HuH-7 (cell line): Measurements from ENCODE around the gene OR6M1.

Experiments
- DNase-seq: peaks from one replicate; pipeline ENCODE4 v3.0.0; 2011; ENCODE audit warnings: low spot score

Gene OR6M1

DNA sequence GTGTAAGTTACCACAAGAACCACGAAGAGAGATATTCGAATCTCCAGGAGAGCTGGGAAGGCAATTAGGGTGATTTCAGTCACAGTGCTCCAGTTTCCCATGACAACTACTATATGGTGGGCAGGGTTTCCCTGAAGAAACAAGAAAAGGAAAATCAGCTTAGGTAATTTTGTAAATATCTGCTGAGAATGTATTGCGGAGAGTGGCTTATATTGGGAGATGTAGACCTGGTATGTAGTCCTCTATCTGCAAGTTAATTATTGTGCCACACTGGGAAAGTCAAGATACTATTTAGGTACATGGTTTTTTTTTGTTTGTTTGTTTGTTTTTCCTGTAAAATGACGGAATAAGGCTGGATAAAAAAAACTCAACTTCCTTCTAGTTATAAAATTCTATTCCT, at the start of gene OR6M1:
OR6M1 (minus strand) TSS at position 101 of the 400 bp plus-strand sequence; CDS start at position 101, 0 bp downstream.
- DNase-seq = no peak

DNA sequence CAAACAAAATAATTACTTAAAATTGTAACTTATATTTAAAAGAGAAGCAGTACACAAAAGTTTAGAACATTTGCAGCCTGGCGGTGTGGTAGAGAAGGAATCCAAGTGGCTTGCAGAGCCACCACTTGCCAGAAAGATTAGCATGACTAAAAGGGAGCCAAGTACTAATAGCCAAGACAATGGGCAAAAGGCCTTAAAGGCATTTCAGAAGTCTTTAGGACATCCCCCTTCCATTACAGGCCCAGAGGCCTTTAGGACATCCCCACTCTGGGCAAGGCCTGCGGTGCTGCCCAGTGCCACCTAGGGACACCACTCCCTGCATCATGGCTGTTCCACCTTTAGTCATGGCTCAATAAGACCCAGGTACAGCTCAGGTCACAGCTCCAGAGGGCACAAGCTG, 46.9 kb upstream of the OR6M1 start:
- no peak for DNase-seq

- no peak for DNase-seq
These were observed 46.2 kb upstream of the OR6M1 start for GRCh38 chr11:123852321-123852720.

DNA sequence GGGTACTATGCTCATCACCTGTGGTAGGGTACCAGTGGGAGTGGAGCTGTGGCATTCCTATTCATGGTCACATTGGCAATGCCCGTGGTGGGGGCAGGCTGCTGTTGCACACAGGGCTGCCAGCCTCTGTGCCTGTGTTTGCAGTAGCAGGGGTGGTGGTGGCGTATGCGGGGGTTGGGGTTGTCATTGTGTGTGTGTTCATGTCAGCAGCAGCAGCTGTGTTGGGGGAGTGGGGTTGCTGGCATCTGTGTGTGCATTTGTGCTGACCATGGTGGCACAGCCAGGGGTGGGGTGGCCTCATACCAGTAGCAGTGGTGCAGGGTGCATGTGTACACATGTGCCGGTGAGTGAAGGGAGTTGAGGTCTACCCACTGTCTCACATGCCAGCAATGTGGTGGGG, 45.0 kb upstream of the OR6M1 start:
- no peak for DNase-seq

- no peak for DNase-seq
These were observed 35.0 kb upstream of the OR6M1 start for GRCh38 chr11:123841174-123841573.

DNA sequence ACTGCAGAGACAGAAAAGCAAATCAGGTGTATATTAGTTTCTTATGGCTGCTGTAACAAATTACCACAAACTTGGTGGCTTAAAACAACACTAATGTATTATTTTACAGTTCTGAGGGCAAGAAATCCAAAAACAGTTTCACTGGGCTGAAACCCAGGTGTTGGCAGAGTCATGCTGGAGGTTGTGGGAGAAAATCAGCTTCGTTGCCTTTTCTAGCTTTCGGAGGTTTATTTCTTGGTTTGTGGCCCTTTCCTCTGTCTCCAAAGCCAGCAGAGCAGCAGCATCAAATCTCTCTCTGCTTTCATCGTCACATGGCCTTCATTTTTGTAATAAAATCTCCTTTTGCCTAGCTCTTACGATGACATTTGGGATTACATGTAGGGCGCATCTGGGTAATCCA, 33.0 kb upstream of the OR6M1 start:
- no peak for DNase-seq

- DNase-seq = no peak
These were observed 32.5 kb upstream of the OR6M1 start for GRCh38 chr11:123838659-123839058.

- DNase-seq = no peak
These were observed 32.0 kb upstream of the OR6M1 start for GRCh38 chr11:123838199-123838598.

DNA sequence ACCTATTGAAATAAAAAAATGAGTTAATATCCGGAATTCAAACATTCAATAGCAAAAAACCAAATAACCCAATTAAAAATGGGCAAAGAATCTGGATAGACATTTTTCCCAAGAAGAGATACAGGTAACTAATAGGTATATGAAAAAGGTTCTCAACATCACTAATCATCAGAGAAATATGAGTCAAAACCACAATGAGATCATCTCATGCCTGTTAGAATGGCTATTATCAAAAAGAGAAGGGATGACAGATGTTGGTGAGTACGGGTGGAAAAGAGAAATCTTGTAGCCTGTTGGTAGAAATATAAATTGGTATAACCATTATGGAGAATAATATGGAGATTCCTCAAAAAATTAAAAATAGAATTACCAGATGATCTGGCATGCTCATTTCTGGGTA, 26.9 kb upstream of the OR6M1 start:
- no peak for DNase-seq

DNA sequence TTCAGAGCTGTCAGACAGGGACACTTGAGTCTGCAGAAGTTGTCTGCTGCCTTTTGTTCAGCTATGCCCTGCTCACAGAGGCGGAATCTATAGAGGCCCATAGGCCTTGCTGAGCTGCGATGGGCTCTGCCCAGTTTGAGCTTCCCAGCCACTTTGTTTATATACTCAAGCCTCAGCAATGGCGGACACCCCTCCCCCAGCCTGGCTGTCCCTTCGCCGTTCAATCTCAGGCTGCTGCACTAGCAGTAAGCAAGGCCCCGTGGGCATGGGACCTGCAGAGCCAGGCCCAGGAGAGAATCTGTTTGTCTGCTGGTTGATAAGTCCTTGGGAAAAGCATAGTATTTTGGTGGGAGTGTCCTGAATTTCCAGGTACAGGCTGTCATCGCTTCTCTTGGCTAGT, 23.6 kb upstream of the OR6M1 start:
- no peak for DNase-seq

DNA sequence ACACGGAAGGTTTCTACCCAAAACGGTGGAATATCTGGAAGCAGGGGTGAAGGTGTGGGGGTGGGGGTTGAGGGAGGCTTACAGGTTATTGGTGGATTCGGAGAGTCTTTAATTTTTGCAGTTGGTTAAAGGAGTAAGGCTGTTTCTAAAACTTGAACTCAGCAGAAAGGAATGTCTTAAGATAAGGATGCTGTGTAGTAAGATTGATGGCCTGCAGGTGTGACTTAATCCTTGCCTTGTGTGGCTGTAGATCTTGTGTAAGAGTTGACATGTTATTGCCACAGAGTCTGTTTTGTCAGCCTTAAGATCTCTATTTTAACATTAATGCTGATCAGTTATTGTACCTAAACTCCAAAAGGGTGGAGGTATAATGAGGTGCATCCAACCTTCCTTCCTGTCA, 16.4 kb upstream of the OR6M1 start:
- DNase-seq = no peak

- DNase-seq = no peak
These were observed 15.9 kb upstream of the OR6M1 start for GRCh38 chr11:123822032-123822431.

DNA sequence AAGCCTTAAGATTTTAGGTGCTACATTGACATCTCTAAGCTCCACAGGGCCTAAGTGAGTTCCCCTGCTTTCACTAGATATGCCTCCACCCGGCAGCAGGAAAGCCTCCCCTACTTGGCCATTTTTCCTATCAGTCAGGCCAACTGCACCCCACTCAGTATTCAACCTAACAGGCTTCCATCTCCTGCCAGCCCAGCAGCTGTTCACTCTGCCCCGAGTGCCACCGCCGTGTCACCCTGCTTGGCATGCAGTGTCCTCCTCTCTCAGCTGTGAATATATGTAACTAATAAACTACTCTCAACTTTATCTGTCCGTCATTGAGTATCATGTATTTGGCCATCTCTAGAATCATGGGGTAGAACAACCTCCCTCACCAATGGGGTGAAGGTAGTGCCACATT, 9.0 kb upstream of the OR6M1 start:
- no peak for DNase-seq

DNA sequence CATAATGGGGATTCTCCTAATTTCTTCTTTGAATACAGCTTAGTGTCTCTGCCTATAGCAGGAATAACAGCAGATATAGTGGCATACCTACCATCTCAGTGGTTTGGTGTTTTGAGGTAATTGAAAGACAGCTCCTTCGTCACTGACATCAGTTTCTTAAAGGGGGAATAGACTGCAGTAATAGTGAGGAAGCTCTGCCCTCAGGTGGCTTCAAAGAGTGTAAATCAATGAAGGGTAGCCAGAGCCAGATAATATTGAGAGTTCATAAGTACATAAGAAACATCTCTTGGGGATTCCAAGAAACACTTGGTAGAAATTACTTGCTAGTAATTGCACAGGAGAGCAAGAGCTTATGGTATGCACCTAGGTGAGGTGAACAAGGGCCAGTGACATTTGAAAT, 4.4 kb downstream of the OR6M1 start:
- DNase-seq = no peak

DNA sequence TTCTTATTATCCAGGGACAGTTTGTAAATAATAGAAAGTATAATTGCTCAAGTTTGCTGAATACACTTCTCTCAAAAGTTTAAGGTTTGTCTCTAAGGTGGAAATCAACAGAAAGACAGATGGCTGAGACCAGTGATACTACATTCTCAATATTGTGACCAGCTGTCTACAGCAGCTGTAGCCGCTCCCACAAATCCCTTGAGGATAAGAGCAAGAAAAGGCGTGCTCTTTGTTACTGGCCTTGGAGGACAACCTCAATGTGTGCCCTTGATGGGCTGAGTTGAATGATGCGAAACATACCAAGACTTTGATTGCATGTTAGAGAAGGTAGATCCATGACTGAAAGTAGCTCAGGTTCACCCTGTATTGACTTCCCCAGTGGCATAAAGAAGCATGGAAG, 6.1 kb downstream of the OR6M1 start:
- DNase-seq = no peak

DNA sequence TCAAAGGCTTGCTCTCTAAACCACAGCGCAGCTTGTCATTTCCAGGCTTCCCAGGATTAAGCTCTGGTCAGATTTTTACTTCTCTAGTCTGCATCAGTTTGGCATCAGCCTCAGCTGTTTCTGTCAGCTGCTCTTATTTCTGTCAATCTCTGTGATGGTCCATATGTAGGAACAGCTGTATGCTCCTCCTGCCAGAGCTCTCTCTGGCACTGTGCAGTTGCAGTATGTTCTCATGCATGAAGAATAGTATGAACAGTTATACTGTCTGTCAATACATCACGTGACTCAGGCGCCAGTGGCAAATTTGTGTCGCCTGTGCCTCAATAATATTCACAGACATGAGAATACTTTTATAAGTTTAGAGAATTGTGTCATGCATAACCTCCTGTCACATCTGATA, 6.7 kb downstream of the OR6M1 start:
- DNase-seq = no peak

DNA sequence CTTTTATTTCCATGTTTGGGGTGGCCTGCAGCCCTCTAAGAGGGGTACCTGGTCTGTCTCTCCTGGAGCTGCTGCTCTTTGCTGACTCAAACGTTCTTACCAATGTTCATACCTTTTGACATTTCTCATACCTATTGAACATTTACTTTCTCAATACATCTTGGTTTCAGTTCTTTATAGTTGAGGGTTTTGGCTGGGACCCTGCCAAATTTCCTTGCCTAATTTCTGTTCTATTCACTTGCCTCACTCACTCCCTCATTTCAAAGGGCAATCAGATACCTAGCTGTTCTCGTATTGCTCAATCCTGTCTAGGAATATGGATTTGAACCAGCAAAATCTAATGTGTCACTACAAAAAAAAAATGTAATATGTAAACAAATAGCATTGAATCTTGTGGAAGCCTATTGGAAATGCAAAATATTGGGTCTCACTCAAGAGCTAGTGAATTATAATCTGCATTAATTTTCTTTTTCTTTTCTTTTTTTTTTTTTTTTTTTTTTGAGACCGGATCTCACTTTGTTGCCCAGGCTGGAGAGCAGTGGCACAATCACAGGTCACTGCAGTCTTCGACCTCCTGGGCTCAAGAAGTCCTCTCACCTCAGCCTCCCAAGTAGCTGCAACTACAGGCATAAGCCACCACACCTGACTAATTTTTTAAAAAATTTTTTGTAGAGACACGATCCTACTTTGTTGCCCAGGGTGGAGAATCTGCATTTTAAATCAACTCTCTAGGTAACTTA, 7.5 kb downstream of the OR6M1 start:
- no peak for DNase-seq

DNA sequence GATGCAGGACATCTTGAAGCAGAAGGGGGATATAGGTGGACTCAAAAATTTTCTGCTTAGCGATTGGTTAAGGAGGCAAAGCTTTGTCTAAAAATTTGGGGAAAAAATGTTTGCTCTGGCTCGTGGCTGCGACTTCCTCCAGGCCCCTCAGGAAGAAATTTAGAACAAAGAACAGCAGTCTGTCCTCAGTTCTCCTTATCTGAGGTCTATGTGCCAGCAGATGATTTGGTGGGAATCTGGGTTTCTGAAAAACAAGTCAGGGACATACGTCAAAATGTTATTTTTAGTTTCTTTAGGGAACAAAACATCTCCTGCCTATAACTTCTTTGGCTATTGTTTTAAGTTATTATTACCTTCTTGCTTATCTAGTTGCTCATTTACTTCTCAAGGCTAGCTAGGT, 8.1 kb downstream of the OR6M1 start:
- no peak for DNase-seq

DNA sequence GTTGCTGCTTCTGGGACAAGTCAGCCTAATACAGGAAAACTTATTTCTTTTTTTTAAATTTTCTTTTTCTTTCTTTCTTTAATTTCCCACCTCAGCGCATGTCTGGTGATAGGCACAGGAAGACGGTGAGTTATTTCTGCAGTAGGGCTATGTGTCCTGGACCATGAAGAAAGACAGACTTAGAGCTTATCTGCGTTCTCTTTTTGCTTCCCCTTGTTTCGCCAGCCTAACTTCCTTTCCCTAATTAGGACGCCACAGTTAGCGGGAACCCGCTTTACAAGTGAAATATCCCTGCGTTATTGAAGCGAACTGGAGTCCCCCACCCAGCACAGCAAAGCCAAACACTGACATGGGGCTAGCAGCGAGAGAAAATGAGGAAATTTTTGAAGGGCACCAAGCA, 8.6 kb downstream of the OR6M1 start:
- no peak for DNase-seq

- DNase-seq = no peak
These were observed 9.0 kb downstream of the OR6M1 start for GRCh38 chr11:123797114-123797513.

DNA sequence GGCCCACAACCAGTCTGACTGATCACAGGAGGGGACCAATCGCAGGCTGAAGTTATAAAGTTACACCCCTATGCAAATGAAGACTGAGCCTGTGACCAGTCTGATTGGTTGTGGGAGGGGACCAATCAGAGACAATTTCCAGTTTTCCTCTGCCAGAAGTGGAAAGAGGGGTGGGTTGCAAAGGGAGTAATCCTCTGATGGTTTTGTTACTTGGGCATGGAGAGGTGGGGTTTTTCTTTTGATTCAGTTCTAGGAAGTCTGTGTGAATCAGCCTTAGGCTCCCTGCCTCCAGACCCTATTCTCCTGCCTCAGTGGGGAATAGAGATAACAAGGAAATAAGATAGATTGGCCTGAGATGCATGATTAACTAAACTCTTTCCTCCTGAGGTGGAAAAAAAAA, 9.9 kb downstream of the OR6M1 start:
- DNase-seq = no peak

DNA sequence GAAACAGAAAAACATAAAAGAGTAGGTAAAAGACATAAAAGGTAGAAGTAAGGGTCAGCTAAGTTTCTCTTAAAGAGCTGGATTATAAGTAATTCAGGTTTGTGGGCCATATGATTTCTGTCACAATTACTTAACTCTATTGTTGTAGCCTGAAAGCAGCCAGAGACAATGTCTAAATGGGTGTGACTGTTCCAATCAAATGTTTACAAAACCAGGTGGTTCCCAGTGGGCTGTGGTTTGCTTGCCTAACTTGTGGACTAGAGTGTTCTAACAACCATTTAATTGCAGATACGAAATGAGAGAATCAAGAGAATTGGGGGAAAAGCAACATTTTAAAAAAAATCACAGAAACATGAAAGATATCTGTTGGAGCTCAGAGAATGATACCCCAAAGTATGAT, 22.6 kb downstream of the OR6M1 start:
- DNase-seq = no peak

DNA sequence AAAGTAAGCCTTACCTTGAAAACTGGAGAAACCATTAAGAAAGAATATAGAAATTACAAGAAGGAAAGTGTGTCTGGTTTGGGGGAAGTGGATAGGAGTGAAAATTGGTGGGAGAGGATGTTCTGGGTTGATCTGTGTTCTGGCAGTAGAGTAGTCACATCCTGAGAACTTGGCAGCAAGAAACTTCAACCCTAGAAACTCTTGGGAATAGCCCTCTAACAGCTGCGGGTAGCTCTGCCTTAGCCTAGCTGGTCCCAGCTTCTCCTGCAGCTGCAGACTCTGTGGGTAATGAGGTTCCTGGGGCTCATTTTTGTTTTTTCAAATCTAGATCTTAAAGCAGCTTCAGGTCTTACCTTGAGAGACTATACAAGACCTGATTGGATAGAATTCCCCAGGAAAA, 27.6 kb downstream of the OR6M1 start:
- DNase-seq = no peak

DNA sequence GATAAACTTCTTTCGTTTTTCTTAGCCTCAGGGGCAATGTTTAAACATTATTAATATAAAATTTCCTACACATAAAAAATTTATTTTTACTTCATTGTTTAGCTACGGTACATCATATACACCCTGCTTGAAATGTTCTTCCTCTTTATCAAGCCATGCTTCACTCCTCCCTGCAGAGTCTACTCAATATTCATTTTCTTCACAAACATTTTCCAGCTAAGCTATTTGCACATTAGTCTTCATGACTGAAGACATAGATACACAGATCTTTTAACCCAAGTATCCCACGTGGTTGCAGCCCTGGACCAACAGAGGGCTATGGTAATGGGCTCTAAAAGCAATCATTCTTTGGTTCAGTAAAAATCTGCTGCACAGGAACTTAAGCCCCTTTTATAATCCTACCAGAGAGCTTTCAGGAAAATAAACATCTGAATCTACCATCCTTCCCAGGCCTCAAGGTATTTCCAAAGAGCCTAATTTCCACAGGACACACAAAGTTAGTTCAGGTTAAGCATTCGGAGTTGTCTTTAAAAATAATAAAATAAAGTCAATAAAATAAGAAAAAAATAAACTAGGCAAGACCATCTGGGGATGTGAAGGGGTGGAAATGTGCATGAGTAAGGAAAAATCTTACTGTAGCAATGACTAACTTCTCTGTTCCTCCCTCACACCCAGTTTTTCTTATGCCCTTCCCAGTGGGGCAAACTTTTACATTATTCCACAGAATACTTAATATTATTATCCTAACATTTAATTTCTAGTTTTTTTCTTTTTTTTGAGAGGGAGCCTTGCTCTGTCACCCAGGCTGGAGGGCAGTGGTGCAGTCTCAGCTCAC, 30.2 kb downstream of the OR6M1 start:
- no peak for DNase-seq
